B cell (primary cell): ENCODE data around the gene EXOSC10.
"Not testable (repeated sequence)": the region's sequence is repeated elsewhere in the genome, so short reads cannot be mapped to it uniquely, and the experiment has no call there.

Experiments used
- EZH2 ChIP-seq: IDR thresholded peaks from 2 replicates; pipeline ENCODE4 v1.6.1; 2012; ENCODE audit warnings: borderline replicate concordance, low read depth, mild to moderate bottlenecking, moderate library complexity, low read length; ENCODE audit not compliant: insufficient read depth, poor library complexity, severe bottlenecking
- TF ChIP-seq, protein P1 (sequence below): fragments of 200-600 bp; IDR thresholded peaks from one replicate; pipeline ENCODE4 v1.8.0; 2022; ENCODE audit warnings: antibody characterized with exemption, mild to moderate bottlenecking

- TF ChIP-seq, protein P1, sequence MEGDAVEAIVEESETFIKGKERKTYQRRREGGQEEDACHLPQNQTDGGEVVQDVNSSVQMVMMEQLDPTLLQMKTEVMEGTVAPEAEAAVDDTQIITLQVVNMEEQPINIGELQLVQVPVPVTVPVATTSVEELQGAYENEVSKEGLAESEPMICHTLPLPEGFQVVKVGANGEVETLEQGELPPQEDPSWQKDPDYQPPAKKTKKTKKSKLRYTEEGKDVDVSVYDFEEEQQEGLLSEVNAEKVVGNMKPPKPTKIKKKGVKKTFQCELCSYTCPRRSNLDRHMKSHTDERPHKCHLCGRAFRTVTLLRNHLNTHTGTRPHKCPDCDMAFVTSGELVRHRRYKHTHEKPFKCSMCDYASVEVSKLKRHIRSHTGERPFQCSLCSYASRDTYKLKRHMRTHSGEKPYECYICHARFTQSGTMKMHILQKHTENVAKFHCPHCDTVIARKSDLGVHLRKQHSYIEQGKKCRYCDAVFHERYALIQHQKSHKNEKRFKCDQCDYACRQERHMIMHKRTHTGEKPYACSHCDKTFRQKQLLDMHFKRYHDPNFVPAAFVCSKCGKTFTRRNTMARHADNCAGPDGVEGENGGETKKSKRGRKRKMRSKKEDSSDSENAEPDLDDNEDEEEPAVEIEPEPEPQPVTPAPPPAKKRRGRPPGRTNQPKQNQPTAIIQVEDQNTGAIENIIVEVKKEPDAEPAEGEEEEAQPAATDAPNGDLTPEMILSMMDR: not testable (repeated sequence)
- TF ChIP-seq EZH2: not testable (repeated sequence)
Measured at GRCh38 chr1:11051121-11051520, 48.5 kb downstream of the EXOSC10 start.
